Caco-2 (cell line): ENCODE measurements around the gene MYO18A. TPM values are rescaled to one million over a fixed set of nuclear protein-coding genes. Genes with fewer than 3 reads are reported as not detected.

Source experiments
- BruUV-seq: library from RNA; stranded (reverse); fragments of 400-500 nt; replicated peaks from 2 replicates; lab custom pipeline; 2021; lab: Mats Ljungman, UMichigan
- CTCF ChIA-PET: fragments of 300-600 bp; sonication (Branson Sonifier 250); formaldehyde crosslinking; loops from one replicate; lab custom pipeline; 2022; ENCODE audit warnings: antibody characterized with exemption; lab: Charles Lee
- POLR2A ChIA-PET: fragments of 300-600 bp; sonication (Branson Sonifier 250); formaldehyde crosslinking; loops from one replicate; lab custom pipeline; 2022; ENCODE audit warnings: antibody characterized with exemption; lab: Charles Lee
- DNase-seq, 2 experiments: peaks; one replicate each; pipeline versions ENCODE4 v3.0.0 to v3.0.0-alpha.2; 2020 to 2022
- H3K27me3 ChIP-seq: replicated peaks from 2 replicates; pipeline ENCODE4 v1.6.0; 2011; ENCODE audit warnings: low read length; ENCODE audit not compliant: control insufficient read depth, insufficient read depth
- H3K36me3 ChIP-seq: 2 replicates; pipeline ENCODE4 v1.5.1; 2011; ENCODE audit warnings: low read length; ENCODE audit not compliant: control insufficient read depth, insufficient read depth
- H3K4me1 ChIP-seq: fragments of 250-450 bp; sonication (Bioruptor Pico); 2 replicates; pipeline ENCODE4 v1.5.1; 2020; ENCODE audit warnings: mild to moderate bottlenecking
- H3K4me3 ChIP-seq: 2 replicates; pipeline ENCODE4 v1.5.1; 2011; ENCODE audit warnings: low read depth, mild to moderate bottlenecking, control low read depth, low read length
- H3K9me3 ChIP-seq: fragments of 250-450 bp; sonication (Bioruptor Pico); 2 replicates; pipeline ENCODE4 v1.5.1; 2020; ENCODE audit warnings: mild to moderate bottlenecking, moderate library complexity
- H3K27ac Mint-ChIP-seq: one replicate; pipeline ENCODE4 v1.8.0; 2022; ENCODE audit warnings: mixed read lengths; ENCODE audit not compliant: unreplicated experiment
- H3K27me3 Mint-ChIP-seq: one replicate; pipeline ENCODE4 v1.8.0; 2022; ENCODE audit warnings: mixed read lengths; ENCODE audit not compliant: insufficient read depth, unreplicated experiment
- H3K36me3 Mint-ChIP-seq: one replicate; pipeline ENCODE4 v1.8.0; 2022; ENCODE audit warnings: mild to moderate bottlenecking, mixed read lengths; ENCODE audit not compliant: insufficient read depth, unreplicated experiment
- H3K4me1 Mint-ChIP-seq: one replicate; pipeline ENCODE4 v1.8.0; 2022; ENCODE audit warnings: low read depth, mixed read lengths; ENCODE audit not compliant: unreplicated experiment
- H3K4me3 Mint-ChIP-seq: one replicate; pipeline ENCODE4 v1.8.0; 2022; ENCODE audit warnings: mild to moderate bottlenecking, moderate library complexity, mixed read lengths; ENCODE audit not compliant: unreplicated experiment
- H3K9me3 Mint-ChIP-seq: one replicate; pipeline ENCODE4 v1.8.0; 2022; ENCODE audit warnings: mixed read lengths; ENCODE audit not compliant: unreplicated experiment
- intact Hi-C: fragments of 100-400 bp; cut with micrococcal nuclease; formaldehyde crosslinking; loops from one replicate; pipeline ENCODE4 v1.10.0; 2022; ENCODE audit not compliant: unreplicated experiment
- total RNA-seq: library from RNA; stranded (reverse); gene quantifications from 2 replicates; pipeline ENCODE4 v1.2.3, GENCODE V29; 2022
- TF ChIP-seq, protein P1 (sequence below), 2 experiments: fragments of 200-600 bp in 1 of 2; IDR thresholded peaks; 1 replicate in 1 of 2; 2 replicates in 1 of 2; pipeline versions ENCODE4 v1.5.1 to v1.8.0; 2011 to 2022; ENCODE audit warnings: antibody characterized with exemption in 1 of 2, control low read depth in 1 of 2, inconsistent platforms in 1 of 2, low read depth in 1 of 2, low read length in 1 of 2, mild to moderate bottlenecking in 1 of 2, moderate library complexity in 1 of 2; ENCODE audit not compliant: insufficient read depth in 1 of 2, severe bottlenecking in 1 of 2, unreplicated experiment in 1 of 2

Gene MYO18A
- total RNA-seq, 1 experiment from 2014 or later = 47.1 TPM

DNA sequence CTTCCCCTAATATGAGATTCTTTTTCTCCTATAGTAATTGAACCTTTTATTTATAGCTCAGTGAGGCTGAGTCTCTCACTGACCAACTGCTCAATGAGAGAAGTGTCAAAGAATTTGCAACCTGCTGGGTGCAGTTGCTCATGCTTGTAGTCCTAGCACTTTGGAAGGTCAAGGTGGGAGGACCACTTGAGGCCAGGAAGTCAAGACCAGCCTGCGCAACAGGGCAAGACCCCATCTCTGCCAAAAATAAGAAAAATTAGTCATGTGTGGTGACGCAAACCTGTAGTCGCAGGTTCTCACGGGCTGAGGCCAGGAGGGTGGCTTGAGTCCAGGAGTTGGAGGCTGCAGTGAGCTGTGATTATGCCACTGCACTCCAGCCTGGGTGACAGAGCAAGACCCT is 35.5 kb upstream of the MYO18A start:
- Mint-ChIP-seq H3K27ac (no peak overlapping the region), H3K36me3 (no peaks in the 10 kb centered on the region), H3K4me3 (no peak overlapping the region), H3K27me3 (no peaks in the 10 kb centered on the region), H3K4me1 (peaks cover 7% of the 10 kb centered on the region), H3K9me3 (no peaks in the 10 kb centered on the region)
- H3K9me3 ChIP-seq = no peaks in the 10 kb centered on the region
- ChIA-PET POLR2A (no interaction called here), CTCF (interaction anchor here (0.5 to 1.4 kb wide), 4 partner anchors 21 to 505 kb away, joined by 3 to 5 read pairs (median 3); no protein-coding TSS in a partner anchor)
- H3K27me3 ChIP-seq = no peaks in the 10 kb centered on the region
- H3K36me3 ChIP-seq = no peaks in the 10 kb centered on the region
- no TSS peak for BruUV-seq
- TF ChIP-seq, protein P1, sequence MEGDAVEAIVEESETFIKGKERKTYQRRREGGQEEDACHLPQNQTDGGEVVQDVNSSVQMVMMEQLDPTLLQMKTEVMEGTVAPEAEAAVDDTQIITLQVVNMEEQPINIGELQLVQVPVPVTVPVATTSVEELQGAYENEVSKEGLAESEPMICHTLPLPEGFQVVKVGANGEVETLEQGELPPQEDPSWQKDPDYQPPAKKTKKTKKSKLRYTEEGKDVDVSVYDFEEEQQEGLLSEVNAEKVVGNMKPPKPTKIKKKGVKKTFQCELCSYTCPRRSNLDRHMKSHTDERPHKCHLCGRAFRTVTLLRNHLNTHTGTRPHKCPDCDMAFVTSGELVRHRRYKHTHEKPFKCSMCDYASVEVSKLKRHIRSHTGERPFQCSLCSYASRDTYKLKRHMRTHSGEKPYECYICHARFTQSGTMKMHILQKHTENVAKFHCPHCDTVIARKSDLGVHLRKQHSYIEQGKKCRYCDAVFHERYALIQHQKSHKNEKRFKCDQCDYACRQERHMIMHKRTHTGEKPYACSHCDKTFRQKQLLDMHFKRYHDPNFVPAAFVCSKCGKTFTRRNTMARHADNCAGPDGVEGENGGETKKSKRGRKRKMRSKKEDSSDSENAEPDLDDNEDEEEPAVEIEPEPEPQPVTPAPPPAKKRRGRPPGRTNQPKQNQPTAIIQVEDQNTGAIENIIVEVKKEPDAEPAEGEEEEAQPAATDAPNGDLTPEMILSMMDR (IDR thresholded peaks at IDR 0.05; ENCODE audit: insufficient read depth in 1 of 2, low read depth in 1 of 2, low read length in 1 of 2, severe bottlenecking in 1 of 2, unreplicated experiment in 1 of 2) = no peak
- intact Hi-C loops = loop anchor here (5.0 kb wide), 1 partner anchor 33 kb away; the partner anchor contains the start of gene MYO18A
- H3K4me3 ChIP-seq = no peak overlapping the region
- DNase-seq = no peak
- peaks cover 10% of the 10 kb centered on the region; the same call in 1 of the 2 replicates for H3K4me1 ChIP-seq

DNA sequence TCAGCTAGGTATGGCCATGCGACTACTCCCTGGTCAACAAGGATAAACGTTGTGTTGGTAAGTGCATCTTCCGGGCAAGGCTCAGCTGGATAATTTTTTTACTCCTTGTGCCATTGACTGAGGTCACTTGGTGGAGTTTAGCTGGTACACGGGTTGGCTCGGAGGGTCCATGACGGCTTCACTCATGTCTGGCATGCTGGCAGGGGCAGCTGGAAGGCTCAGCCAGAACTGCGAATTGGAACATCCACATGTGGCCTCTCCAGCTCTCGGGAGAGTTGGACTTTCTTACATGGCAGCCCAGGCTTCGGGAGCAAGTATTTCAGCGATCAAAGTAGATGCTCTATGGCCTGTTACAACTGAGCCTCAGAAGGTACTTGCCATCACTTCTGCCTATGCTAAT is 35.0 kb upstream of the MYO18A start:
- Mint-ChIP-seq H3K27me3 (no peaks in the 10 kb centered on the region), H3K9me3 (no peaks in the 10 kb centered on the region), H3K4me3 (no peak overlapping the region), H3K27ac (no peak overlapping the region), H3K36me3 (no peaks in the 10 kb centered on the region), H3K4me1 (peaks cover 7% of the 10 kb centered on the region)
- BruUV-seq = no TSS peak
- Histone ChIP-seq H3K4me3 (no peak overlapping the region), H3K9me3 (no peaks in the 10 kb centered on the region), H3K27me3 (no peaks in the 10 kb centered on the region), H3K4me1 (peaks cover 10% of the 10 kb centered on the region; the same call in 1 of the 2 replicates), H3K36me3 (no peaks in the 10 kb centered on the region)
- intact Hi-C loops = loop anchor here (5.0 kb wide), 1 partner anchor 33 kb away; the partner anchor contains the start of gene MYO18A
- POLR2A ChIA-PET = no interaction called here
- DNase-seq = no peak
- CTCF ChIA-PET = interaction anchor here (0.6 to 1.4 kb wide), 3 partner anchors 21 to 98 kb away, joined by 3 to 5 read pairs (median 4); no protein-coding TSS in a partner anchor
- TF ChIP-seq, protein P1 (IDR thresholded peaks at IDR 0.05; ENCODE audit: insufficient read depth in 1 of 2, low read depth in 1 of 2, low read length in 1 of 2, severe bottlenecking in 1 of 2, unreplicated experiment in 1 of 2) = no peak

DNA sequence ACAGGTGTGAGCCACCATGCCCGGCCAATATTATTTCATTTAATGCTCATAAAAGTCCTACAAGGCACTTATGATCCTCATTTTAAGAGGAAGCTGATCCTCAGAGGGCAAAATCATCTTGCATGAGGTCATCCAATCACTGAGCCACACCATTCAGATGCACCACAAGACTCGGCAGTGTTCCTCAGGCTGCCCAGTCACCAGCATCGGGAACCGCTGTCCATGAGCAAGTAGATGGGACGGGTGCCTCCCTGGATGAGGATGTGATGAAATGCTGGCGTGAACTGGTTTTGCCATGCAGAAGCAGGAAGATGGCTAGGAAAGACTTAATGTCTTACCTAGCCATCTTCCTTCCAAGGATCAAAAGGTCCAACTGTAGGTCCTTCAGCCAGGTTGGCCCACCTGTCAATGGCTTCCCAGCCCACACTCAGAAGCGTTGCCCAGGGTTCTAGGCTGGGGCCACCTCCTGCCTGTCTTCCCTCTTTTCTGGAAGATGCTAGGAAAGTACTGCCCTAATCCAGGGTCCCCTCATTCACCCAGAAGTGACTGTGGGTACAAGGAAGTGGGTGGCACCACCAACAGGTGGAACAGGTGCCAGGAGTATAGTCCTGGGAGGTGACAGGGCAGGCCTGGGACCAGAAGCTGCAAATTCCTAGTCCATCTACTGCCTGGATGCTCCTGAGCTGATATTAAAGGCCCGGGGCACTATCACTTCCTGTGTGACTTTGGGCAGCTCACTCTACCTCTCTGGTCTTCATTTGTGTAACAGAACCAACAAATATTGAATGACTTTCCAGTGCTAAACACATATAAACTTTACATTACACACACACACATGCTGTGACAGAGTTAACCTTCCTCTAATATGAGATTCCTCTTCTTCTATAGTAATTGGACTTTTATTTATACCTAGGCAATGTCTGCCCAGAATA is 34.3 kb upstream of the MYO18A start:
- Histone ChIP-seq H3K4me1 (peaks cover 5% of the 10 kb centered on the region; the same call in 1 of the 2 replicates), H3K9me3 (no peaks in the 10 kb centered on the region), H3K27me3 (no peaks in the 10 kb centered on the region), H3K4me3 (no peak overlapping the region), H3K36me3 (no peaks in the 10 kb centered on the region)
- DNase-seq = no peak
- TF ChIP-seq, protein P1 (IDR thresholded peaks at IDR 0.05; ENCODE audit: insufficient read depth in 1 of 2, low read depth in 1 of 2, low read length in 1 of 2, severe bottlenecking in 1 of 2, unreplicated experiment in 1 of 2) = no peak
- Mint-ChIP-seq H3K4me3 (no peak overlapping the region), H3K4me1 (peaks cover 3% of the 10 kb centered on the region), H3K9me3 (no peaks in the 10 kb centered on the region), H3K36me3 (no peaks in the 10 kb centered on the region), H3K27ac (no peak overlapping the region), H3K27me3 (no peaks in the 10 kb centered on the region)
- POLR2A ChIA-PET = no interaction called here
- CTCF ChIA-PET = interaction anchor here (0.7 to 1.4 kb wide), 2 partner anchors 90 to 97 kb away, joined by 3 to 4 read pairs; no protein-coding TSS in a partner anchor
- BruUV-seq = no TSS peak
- intact Hi-C loops = loop anchor here (5.0 kb wide), 1 partner anchor 32 kb away; the partner anchor contains the start of gene MYO18A
